SW480 (cell line): Measurements from ENCODE around the gene CDH18.
A peak's percentile ranks its signal among the peaks of the same experiment; 100 is the strongest.
"Not testable (repeated sequence)": the region's sequence is repeated elsewhere in the genome, so short reads cannot be mapped to it uniquely, and the experiment has no call there.

Experiments
- DNase-seq: peaks from one replicate; pipeline ENCODE4 v3.0.0-alpha.2; 2016; ENCODE audit warnings: low spot score

CDH18 gene

GRCh38 chr5:19859020-19859419 is 129.0 kb downstream of the CDH18 start:
- no peak for DNase-seq

GRCh38 chr5:19855931-19856330 is 132.1 kb downstream of the CDH18 start:
- DNase-seq = no peak

- DNase-seq = no peak
These were observed 132.5 kb downstream of the CDH18 start for GRCh38 chr5:19855453-19855852.

- no peak for DNase-seq
These were observed 133.0 kb downstream of the CDH18 start for GRCh38 chr5:19855031-19855430.

GRCh38 chr5:19853616-19854240 is 134.3 kb downstream of the CDH18 start:
- DNase-seq = no peak

GRCh38 chr5:19837536-19838174 is 150.3 kb downstream of the CDH18 start:
- DNase-seq = no peak

GRCh38 chr5:19835442-19835841 is 152.6 kb downstream of the CDH18 start:
- no peak for DNase-seq

GRCh38 chr5:19812720-19813119 is 175.3 kb downstream of the CDH18 start:
- not testable (repeated sequence) for DNase-seq

- no peak for DNase-seq
These were observed 181.2 kb downstream of the CDH18 start for GRCh38 chr5:19806756-19807155.

- DNase-seq = no peak
These were observed 185.3 kb downstream of the CDH18 start for GRCh38 chr5:19802686-19803085.

GRCh38 chr5:19795218-19795617 is 192.8 kb downstream of the CDH18 start:
- DNase-seq = no peak

- DNase-seq = peak; percentile 10
These were observed 197.1 kb downstream of the CDH18 start for GRCh38 chr5:19790829-19791466.

GRCh38 chr5:19782566-19782965 is 205.4 kb downstream of the CDH18 start:
- DNase-seq = no peak

- no peak for DNase-seq
These were observed 210.6 kb downstream of the CDH18 start for GRCh38 chr5:19777363-19777762.

- DNase-seq = not testable (repeated sequence)
These were observed 211.1 kb downstream of the CDH18 start for GRCh38 chr5:19776886-19777285.

GRCh38 chr5:19771174-19771835 is 216.7 kb downstream of the CDH18 start:
- DNase-seq = no peak

- no peak for DNase-seq
These were observed 217.6 kb downstream of the CDH18 start for GRCh38 chr5:19770396-19770795.

GRCh38 chr5:19767987-19768386 is 220.0 kb downstream of the CDH18 start:
- DNase-seq = no peak

- no peak for DNase-seq
These were observed 234.4 kb downstream of the CDH18 start for GRCh38 chr5:19753579-19753978.

GRCh38 chr5:19751326-19751725 is 236.7 kb downstream of the CDH18 start:
- DNase-seq = no peak

GRCh38 chr5:19745247-19745646 is 242.8 kb downstream of the CDH18 start:
- no peak for DNase-seq

- no peak for DNase-seq
These were observed 248.3 kb downstream of the CDH18 start for GRCh38 chr5:19739671-19740070.

GRCh38 chr5:19734776-19735175 is 253.2 kb downstream of the CDH18 start:
- no peak for DNase-seq
